NCI-H1436 treated with DMSO at 0.1 percent for 48 hours (cell line): Measurements from ENCODE around the gene RPL19.

ENCODE experiments used
- DNase-seq: peaks from one replicate; lab custom pipeline; 2025; lab: John Stamatoyannopoulos, UW

Gene RPL19

GRCh38 chr17:39197380-39198185 lies 2.5 kb upstream of the RPL19 start, which contains the start of gene CACNB1:
Gene CACNB1 (minus strand): TSS chr17:39197669. CDS start chr17:39197495, 174 bp downstream.
- DNase-seq, result no peak

- DNase-seq, result no peak
Measured at GRCh38 chr17:39198186-39198566, 1.9 kb upstream of the RPL19 start.

- DNase-seq, result peak; percentile 90
Measured at GRCh38 chr17:39199820-39200069, 338 bp upstream of the RPL19 start.

GRCh38 chr17:39200957-39201510 lies 951 bp downstream of the RPL19 start:
- no peak for DNase-seq

GRCh38 chr17:39204245-39204644 lies 4.2 kb downstream of the RPL19 start:
- no peak for DNase-seq

GRCh38 chr17:39205112-39205526 lies 5.0 kb downstream of the RPL19 start:
- DNase-seq, result no peak

GRCh38 chr17:39208136-39208535 lies 8.1 kb downstream of the RPL19 start:
- no peak for DNase-seq

GRCh38 chr17:39208893-39209292 lies 8.8 kb downstream of the RPL19 start:
- no peak for DNase-seq

- DNase-seq, result no peak
Measured at GRCh38 chr17:39209317-39210092, 9.4 kb downstream of the RPL19 start.

- DNase-seq, result no peak
Measured at GRCh38 chr17:39210093-39210434, 10.0 kb downstream of the RPL19 start.

GRCh38 chr17:39212195-39212810 lies 12.2 kb downstream of the RPL19 start:
- DNase-seq, result no peak

GRCh38 chr17:39212841-39213480 lies 12.9 kb downstream of the RPL19 start:
- DNase-seq, result no peak

GRCh38 chr17:39213852-39214251 lies 13.8 kb downstream of the RPL19 start:
- DNase-seq, result no peak

- DNase-seq, result no peak
Measured at GRCh38 chr17:39217734-39218369, 17.8 kb downstream of the RPL19 start.

- no peak for DNase-seq
Measured at GRCh38 chr17:39218906-39219305, 18.8 kb downstream of the RPL19 start.

- no peak for DNase-seq
Measured at GRCh38 chr17:39219647-39220154, 19.6 kb downstream of the RPL19 start.

GRCh38 chr17:39221572-39221971 lies 21.5 kb downstream of the RPL19 start:
- no peak for DNase-seq

- DNase-seq, result no peak
Measured at GRCh38 chr17:39222151-39222550, 22.1 kb downstream of the RPL19 start.

GRCh38 chr17:39222866-39223834 lies 23.1 kb downstream of the RPL19 start:
- DNase-seq, result no peak
